Endometrium (tissue), 2 donors: ENCODE results near the gene CDS2.

ENCODE experiments used
- FAIRE-seq: peaks from 2 replicates; lab custom pipeline; 2012; peaks lifted over from hg19 to GRCh38; lab: Jason Lieb, UNC
- donor health status: control.
- donor health status: control.

CDS2 gene

GRCh38 chr20:5153612-5154542, 27.1 kb downstream of the CDS2 start:
- no peak for FAIRE-seq

GRCh38 chr20:5154543-5154925, 27.7 kb downstream of the CDS2 start:
- FAIRE-seq, result no peak

GRCh38 chr20:5155404-5155803, 28.6 kb downstream of the CDS2 start:
- FAIRE-seq, result no peak

- FAIRE-seq, result no peak
Observed at GRCh38 chr20:5156675-5157448, 30.1 kb downstream of the CDS2 start.

GRCh38 chr20:5159928-5160327, 33.1 kb downstream of the CDS2 start:
- FAIRE-seq, result no peak

GRCh38 chr20:5160882-5161281, 34.1 kb downstream of the CDS2 start:
- FAIRE-seq, result no peak

GRCh38 chr20:5161536-5162164, 34.8 kb downstream of the CDS2 start:
- FAIRE-seq, result no peak

GRCh38 chr20:5164645-5165625, 38.1 kb downstream of the CDS2 start:
- FAIRE-seq, result no peak

- FAIRE-seq, result no peak
Observed at GRCh38 chr20:5168651-5169396, 42.0 kb downstream of the CDS2 start.

- FAIRE-seq, result no peak
Observed at GRCh38 chr20:5170341-5170740, 43.5 kb downstream of the CDS2 start.

GRCh38 chr20:5171064-5171789, 44.4 kb downstream of the CDS2 start:
- FAIRE-seq, result no peak

- FAIRE-seq, result no peak
Observed at GRCh38 chr20:5171790-5172164, 45.0 kb downstream of the CDS2 start.

- FAIRE-seq, result no peak
Observed at GRCh38 chr20:5172167-5172601, 45.4 kb downstream of the CDS2 start.

- no peak for FAIRE-seq
Observed at GRCh38 chr20:5172903-5173463, 46.2 kb downstream of the CDS2 start.

- FAIRE-seq, result no peak
Observed at GRCh38 chr20:5173751-5174150, 46.9 kb downstream of the CDS2 start.

- no peak for FAIRE-seq
Observed at GRCh38 chr20:5177071-5177470, 50.3 kb downstream of the CDS2 start.

- FAIRE-seq, result no peak
Observed at GRCh38 chr20:5178046-5178445, 51.2 kb downstream of the CDS2 start.

- FAIRE-seq, result no peak
Observed at GRCh38 chr20:5180421-5180820, 53.6 kb downstream of the CDS2 start.

- no peak for FAIRE-seq
Observed at GRCh38 chr20:5180933-5181332, 54.1 kb downstream of the CDS2 start.

- no peak for FAIRE-seq
Observed at GRCh38 chr20:5181492-5181891, 54.7 kb downstream of the CDS2 start.
